SK-N-MC (cell line): ENCODE data around the gene SMYD3.

Experiments used
- DNase-seq: peaks from one replicate; pipeline ENCODE4 v3.0.0-alpha.2; 2011; ENCODE audit warnings: low read depth, low spot score
- H3K27ac ChIP-seq: fragments of 200-600 bp; sonication (generic); 2 replicates; pipeline ENCODE4 v1.5.1; 2016; ENCODE audit warnings: mixed run types
- H3K36me3 ChIP-seq: fragments of 200-600 bp; sonication (generic); 2 replicates; pipeline ENCODE4 v1.6.1; 2017; ENCODE audit warnings: antibody characterized with exemption, low read length, mixed read lengths; ENCODE audit not compliant: insufficient read depth
- H3K4me3 ChIP-seq: fragments of 200-600 bp; sonication (generic); 2 replicates; pipeline ENCODE4 v1.5.1; 2016
- H3K9ac ChIP-seq: fragments of 200-600 bp; sonication (generic); 2 replicates; pipeline ENCODE4 v1.8.0; 2017; ENCODE audit warnings: mixed run types, mixed read lengths; ENCODE audit not compliant: insufficient read length
- H3K9me3 ChIP-seq: fragments of 200-600 bp; sonication (generic); 2 replicates; pipeline ENCODE4 v1.6.1; 2017; ENCODE audit warnings: low read depth, mild to moderate bottlenecking, antibody characterized with exemption, low read length, moderate library complexity, mixed read lengths
- EZH2 ChIP-seq: fragments of 200-600 bp; sonication (generic); IDR thresholded peaks from one replicate; pipeline ENCODE4 v1.6.1; 2017; ENCODE audit warnings: antibody characterized with exemption
- FOXP2 ChIP-seq: optimal IDR thresholded peaks from 2 replicates; pipeline ENCODE3; 2011; ENCODE audit warnings: mild to moderate bottlenecking, moderate library complexity; ENCODE audit not compliant: insufficient read depth; ENCODE audit errors: extremely low read length, control extremely low read depth
- POLR2AphosphoS5 ChIP-seq: IDR thresholded peaks from 2 replicates; pipeline ENCODE4 v1.6.1; 2012; ENCODE audit warnings: mild to moderate bottlenecking, low read depth, low read length, borderline replicate concordance

The SMYD3 gene

GRCh38 chr1:246492611-246493245 lies 14.4 kb downstream of the SMYD3 start:
- no peak overlapping the region for H3K27ac ChIP-seq
- no peaks in the 10 kb centered on the region for H3K9me3 ChIP-seq
- H3K36me3 ChIP-seq, result no peaks in the 10 kb centered on the region
- DNase-seq, result peak; percentile 44
- H3K4me3 ChIP-seq, result no peak overlapping the region
- TF ChIP-seq EZH2 (no peak), POLR2AphosphoS5 (no peak), FOXP2 (no peak)
- H3K9ac ChIP-seq, result no peak overlapping the region

GRCh38 chr1:246491551-246492053 lies 15.5 kb downstream of the SMYD3 start:
- no peak overlapping the region for H3K4me3 ChIP-seq
- H3K9me3 ChIP-seq, result no peaks in the 10 kb centered on the region
- no peak for DNase-seq
- H3K36me3 ChIP-seq, result no peaks in the 10 kb centered on the region
- TF ChIP-seq POLR2AphosphoS5 (no peak), EZH2 (no peak), FOXP2 (no peak)
- H3K9ac ChIP-seq, result no peak overlapping the region
- H3K27ac ChIP-seq, result no peak overlapping the region

DNA sequence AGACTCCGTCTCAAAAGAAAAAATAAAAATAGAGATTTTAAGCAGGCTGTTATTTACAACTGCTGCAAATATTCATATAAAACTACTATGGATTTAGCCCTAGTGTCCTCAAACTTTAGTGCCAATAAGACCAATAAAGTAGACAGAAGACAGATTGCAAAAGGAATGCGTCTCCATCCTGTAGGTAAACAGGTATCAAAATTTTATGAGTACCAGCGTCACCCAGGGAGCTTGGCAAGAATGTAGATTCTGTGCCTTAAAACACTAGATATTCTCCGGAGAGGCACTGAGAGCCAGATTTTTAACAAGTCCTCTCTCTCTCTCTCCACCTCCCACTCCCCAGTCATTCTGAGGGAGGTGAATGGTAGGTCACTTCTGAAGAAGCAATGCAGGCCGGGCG lies 18.4 kb downstream of the SMYD3 start:
- Histone ChIP-seq H3K36me3 (no peaks in the 10 kb centered on the region), H3K9ac (no peak overlapping the region), H3K27ac (no peak overlapping the region), H3K9me3 (no peaks in the 10 kb centered on the region), H3K4me3 (no peak overlapping the region)
- no peak for DNase-seq
- TF ChIP-seq EZH2 (no peak), FOXP2 (no peak), POLR2AphosphoS5 (no peak)

DNA sequence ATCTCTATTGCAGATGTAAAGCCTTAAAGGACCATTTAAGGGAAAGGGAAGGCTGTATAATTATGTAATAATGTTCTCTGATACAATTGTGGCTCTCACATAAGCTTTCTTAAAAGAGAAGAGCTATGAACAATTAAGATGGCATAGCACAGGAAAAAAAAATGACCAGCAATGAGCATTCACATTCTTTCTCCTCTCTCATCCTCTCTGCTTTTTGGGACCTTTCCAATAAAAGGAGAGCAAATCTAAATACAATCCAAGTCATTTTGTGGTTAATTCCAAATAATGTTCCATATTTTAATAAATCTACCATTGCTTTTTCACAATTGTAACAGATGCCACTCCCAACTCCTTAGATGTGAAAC lies 23.5 kb downstream of the SMYD3 start:
- DNase-seq, result no peak
- H3K9me3 ChIP-seq, result no peaks in the 10 kb centered on the region
- no peaks in the 10 kb centered on the region for H3K36me3 ChIP-seq
- no peak overlapping the region for H3K27ac ChIP-seq
- TF ChIP-seq FOXP2 (no peak), POLR2AphosphoS5 (no peak), EZH2 (no peak)
- H3K9ac ChIP-seq, result no peak overlapping the region
- no peak overlapping the region for H3K4me3 ChIP-seq

GRCh38 chr1:246482805-246483568 lies 24.1 kb downstream of the SMYD3 start:
- Histone ChIP-seq H3K4me3 (no peak overlapping the region), H3K9me3 (no peaks in the 10 kb centered on the region)
- DNase-seq, result no peak

DNA sequence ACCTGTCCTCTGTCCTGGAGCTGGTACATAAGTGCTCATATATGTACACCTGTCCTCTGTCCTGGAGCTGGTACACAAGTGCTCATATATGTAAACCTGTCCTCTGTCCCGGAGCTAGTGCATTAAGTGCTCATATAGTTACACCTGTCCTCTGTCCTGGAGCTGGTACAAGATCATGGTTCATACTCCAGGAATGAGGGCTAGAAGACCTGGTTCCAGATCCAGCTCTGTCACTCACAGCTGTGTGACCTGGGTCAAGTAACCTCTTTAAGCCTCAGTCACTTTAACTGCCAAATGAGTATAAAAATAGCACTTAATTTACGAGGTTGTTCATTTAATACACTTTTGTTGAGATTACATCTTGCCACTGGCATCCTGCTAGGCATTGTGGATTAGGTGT lies 28.0 kb downstream of the SMYD3 start:
- H3K27ac ChIP-seq, result no peak overlapping the region
- no peak overlapping the region for H3K4me3 ChIP-seq
- H3K9me3 ChIP-seq, result no peaks in the 10 kb centered on the region
- no peaks in the 10 kb centered on the region for H3K36me3 ChIP-seq
- no peak for TF ChIP-seq EZH2
- no peak for TF ChIP-seq FOXP2
- H3K9ac ChIP-seq, result no peak overlapping the region
- DNase-seq, result no peak

More at GRCh38 chr1:246482805-246483568, 24.1 kb downstream of the SMYD3 start:
- no peak overlapping the region for H3K27ac ChIP-seq
- no peaks in the 10 kb centered on the region for H3K36me3 ChIP-seq
- H3K9ac ChIP-seq, result no peak overlapping the region
- TF ChIP-seq POLR2AphosphoS5 (no peak), FOXP2 (no peak), EZH2 (no peak)

- Histone ChIP-seq H3K4me3 (no peak overlapping the region), H3K27ac (no peak overlapping the region), H3K36me3 (no peaks in the 10 kb centered on the region), H3K9me3 (no peaks in the 10 kb centered on the region), H3K9ac (no peak overlapping the region)
- no peak for DNase-seq
- TF ChIP-seq POLR2AphosphoS5 (no peak), EZH2 (no peak), FOXP2 (no peak)
Observed at GRCh38 chr1:246477634-246478033, 29.4 kb downstream of the SMYD3 start.

DNA sequence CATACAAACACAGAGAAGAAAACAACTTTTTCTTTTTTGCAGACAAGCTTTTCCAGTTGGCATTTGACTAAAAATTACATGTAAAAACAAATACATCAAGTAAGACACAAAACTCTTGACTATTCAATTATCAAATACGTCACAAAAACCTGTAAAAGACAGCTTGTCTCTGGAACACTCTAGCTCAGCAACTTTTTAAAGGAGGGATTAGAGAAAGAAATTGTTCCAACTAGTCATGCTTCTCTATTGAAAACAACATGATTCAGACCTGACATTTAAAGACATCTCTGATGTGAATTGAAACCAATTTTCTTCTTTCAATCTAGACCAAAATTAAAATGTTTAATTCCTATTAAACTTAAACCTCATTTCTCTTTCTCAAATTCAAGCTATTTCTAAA lies 30.3 kb downstream of the SMYD3 start:
- no peak for DNase-seq
- Histone ChIP-seq H3K9me3 (no peaks in the 10 kb centered on the region), H3K36me3 (no peaks in the 10 kb centered on the region), H3K4me3 (no peak overlapping the region), H3K27ac (no peak overlapping the region), H3K9ac (no peak overlapping the region)
- no peak for TF ChIP-seq FOXP2
- no peak for TF ChIP-seq EZH2
- no peak for TF ChIP-seq POLR2AphosphoS5

- no peaks in the 10 kb centered on the region for H3K9me3 ChIP-seq
- no peak overlapping the region for H3K9ac ChIP-seq
- no peak overlapping the region for H3K27ac ChIP-seq
- no peaks in the 10 kb centered on the region for H3K36me3 ChIP-seq
- no peak for DNase-seq
- H3K4me3 ChIP-seq, result no peak overlapping the region
- TF ChIP-seq FOXP2, result no peak
- TF ChIP-seq POLR2AphosphoS5, result no peak
- TF ChIP-seq EZH2, result no peak
Observed at GRCh38 chr1:246471688-246472087, 35.4 kb downstream of the SMYD3 start.
